Prostate gland (tissue), 2 donors: ENCODE measurements around the gene SUN1. TPM values are rescaled to one million over a fixed set of nuclear protein-coding genes. Genes with fewer than 3 reads are reported as not detected.
A peak's percentile ranks its signal among the peaks of the same experiment; 100 is the strongest.

ENCODE experiments used
- DNase-seq: peaks from one replicate; pipeline ENCODE4 v3.0.0-alpha.2; 2019; ENCODE audit warnings: low spot score
- H3K27ac ChIP-seq, 2 donors: fragments of 200-600 bp; sonication (generic); 2 replicates each; pipeline ENCODE4 v1.5.1; 2017 to 2019
- H3K27me3 ChIP-seq: fragments of 200-600 bp; sonication (generic); replicated peaks from 2 replicates; pipeline ENCODE4 v1.5.1; 2019; ENCODE audit not compliant: insufficient read depth
- H3K36me3 ChIP-seq, 2 donors: fragments of 200-600 bp; sonication (generic); 1 replicate in 1 of 2; 2 replicates in 1 of 2; pipeline versions ENCODE4 v1.5.1 to v1.8.1; 2017 to 2019
- H3K4me1 ChIP-seq: fragments of 200-600 bp; sonication (generic); replicated peaks from 2 replicates; pipeline ENCODE4 v1.5.1; 2019
- H3K4me3 ChIP-seq, 2 donors: fragments of 200-600 bp; sonication (generic); 2 replicates each; pipeline ENCODE4 v1.5.1; 2017 to 2019
- H3K9me3 ChIP-seq: fragments of 200-600 bp; sonication (generic); 2 replicates; pipeline ENCODE4 v1.5.1; 2017
- POLR2A ChIP-seq: fragments of 450-650 bp; IDR thresholded peaks from one replicate; pipeline ENCODE4 v1.6.1; 2016; ENCODE audit warnings: antibody characterized with exemption, mild to moderate bottlenecking
- POLR2AphosphoS5 ChIP-seq: sonication (generic); formaldehyde crosslinking; IDR thresholded peaks from one replicate; pipeline ENCODE4 v1.6.1; 2017; ENCODE audit warnings: antibody characterized with exemption
- WGBS: methylation state at CpG from one replicate; pipeline ENCODE4 v1.1.5; 2018; 5-methylcytosine and 5-hydroxymethylcytosine counted together
- intact Hi-C: fragments of 100-400 bp; cut with DNase I; formaldehyde crosslinking; loops from one replicate; pipeline ENCODE4 v1.14.2; 2022
- total RNA-seq, 2 donors: library from RNA; depleted of rRNA; stranded (reverse); fragments of >200 nt; gene quantifications; one replicate each; pipeline ENCODE4 v1.1.0, GENCODE V29; 2016
- TF ChIP-seq, protein P1 (sequence below), 4 experiments: fragments of 200-600 bp in 2 of 4; fragments of 450-650 bp in 2 of 4; sonication (generic) in 2 of 4; IDR thresholded peaks; 1 replicate in 3 of 4; 2 replicates in 1 of 4; pipeline ENCODE4 v1.5.1; 2016 to 2019; ENCODE audit warnings: antibody characterized with exemption in 4 of 4, mild to moderate bottlenecking in 2 of 4, moderate library complexity in 2 of 4

The SUN1 gene
- total RNA-seq, 2 donors from 2014 or later: 106 to 177 TPM

DNA sequence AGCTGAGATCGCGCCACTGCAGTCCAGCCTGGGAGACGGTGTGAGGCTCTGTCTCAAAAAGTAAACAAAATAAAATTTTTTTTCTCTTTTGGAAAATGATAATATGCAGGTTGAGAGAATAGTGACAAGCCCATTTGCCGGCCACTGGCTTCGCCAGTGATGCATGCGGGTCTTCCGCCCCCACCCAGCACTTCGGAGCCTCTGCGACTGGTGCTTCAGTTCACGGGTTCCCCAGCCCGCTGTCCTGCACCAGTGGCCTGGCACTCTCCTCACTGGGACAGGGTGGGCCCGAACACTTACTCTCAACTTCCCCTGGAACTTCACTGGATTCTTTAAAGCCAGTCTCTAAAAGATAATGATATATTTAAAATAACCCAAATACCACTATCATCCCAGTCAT is 2.7 kb downstream of the SUN1 start:
- H3K9me3 ChIP-seq: no peaks in the 10 kb centered on the region
- intact Hi-C loops: loop anchor here (5.0 kb wide), 1 partner anchor 37 kb away; no protein-coding TSS in a partner anchor
- no peak for DNase-seq
- no peaks in the 10 kb centered on the region for H3K27me3 ChIP-seq
- H3K4me1 ChIP-seq: peaks cover 13% of the 10 kb centered on the region
- no peak overlapping the region for H3K4me3 ChIP-seq
- no peak overlapping the region for H3K27ac ChIP-seq
- 92% methylated on average over 12 of the region's 12 CpGs for WGBS
- H3K36me3 ChIP-seq: no peaks in the 10 kb centered on the region
- TF ChIP-seq POLR2A (no peak), POLR2AphosphoS5 (no peak)
- TF ChIP-seq, protein P1, sequence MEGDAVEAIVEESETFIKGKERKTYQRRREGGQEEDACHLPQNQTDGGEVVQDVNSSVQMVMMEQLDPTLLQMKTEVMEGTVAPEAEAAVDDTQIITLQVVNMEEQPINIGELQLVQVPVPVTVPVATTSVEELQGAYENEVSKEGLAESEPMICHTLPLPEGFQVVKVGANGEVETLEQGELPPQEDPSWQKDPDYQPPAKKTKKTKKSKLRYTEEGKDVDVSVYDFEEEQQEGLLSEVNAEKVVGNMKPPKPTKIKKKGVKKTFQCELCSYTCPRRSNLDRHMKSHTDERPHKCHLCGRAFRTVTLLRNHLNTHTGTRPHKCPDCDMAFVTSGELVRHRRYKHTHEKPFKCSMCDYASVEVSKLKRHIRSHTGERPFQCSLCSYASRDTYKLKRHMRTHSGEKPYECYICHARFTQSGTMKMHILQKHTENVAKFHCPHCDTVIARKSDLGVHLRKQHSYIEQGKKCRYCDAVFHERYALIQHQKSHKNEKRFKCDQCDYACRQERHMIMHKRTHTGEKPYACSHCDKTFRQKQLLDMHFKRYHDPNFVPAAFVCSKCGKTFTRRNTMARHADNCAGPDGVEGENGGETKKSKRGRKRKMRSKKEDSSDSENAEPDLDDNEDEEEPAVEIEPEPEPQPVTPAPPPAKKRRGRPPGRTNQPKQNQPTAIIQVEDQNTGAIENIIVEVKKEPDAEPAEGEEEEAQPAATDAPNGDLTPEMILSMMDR (IDR thresholded peaks at IDR 0.05): no peak

DNA sequence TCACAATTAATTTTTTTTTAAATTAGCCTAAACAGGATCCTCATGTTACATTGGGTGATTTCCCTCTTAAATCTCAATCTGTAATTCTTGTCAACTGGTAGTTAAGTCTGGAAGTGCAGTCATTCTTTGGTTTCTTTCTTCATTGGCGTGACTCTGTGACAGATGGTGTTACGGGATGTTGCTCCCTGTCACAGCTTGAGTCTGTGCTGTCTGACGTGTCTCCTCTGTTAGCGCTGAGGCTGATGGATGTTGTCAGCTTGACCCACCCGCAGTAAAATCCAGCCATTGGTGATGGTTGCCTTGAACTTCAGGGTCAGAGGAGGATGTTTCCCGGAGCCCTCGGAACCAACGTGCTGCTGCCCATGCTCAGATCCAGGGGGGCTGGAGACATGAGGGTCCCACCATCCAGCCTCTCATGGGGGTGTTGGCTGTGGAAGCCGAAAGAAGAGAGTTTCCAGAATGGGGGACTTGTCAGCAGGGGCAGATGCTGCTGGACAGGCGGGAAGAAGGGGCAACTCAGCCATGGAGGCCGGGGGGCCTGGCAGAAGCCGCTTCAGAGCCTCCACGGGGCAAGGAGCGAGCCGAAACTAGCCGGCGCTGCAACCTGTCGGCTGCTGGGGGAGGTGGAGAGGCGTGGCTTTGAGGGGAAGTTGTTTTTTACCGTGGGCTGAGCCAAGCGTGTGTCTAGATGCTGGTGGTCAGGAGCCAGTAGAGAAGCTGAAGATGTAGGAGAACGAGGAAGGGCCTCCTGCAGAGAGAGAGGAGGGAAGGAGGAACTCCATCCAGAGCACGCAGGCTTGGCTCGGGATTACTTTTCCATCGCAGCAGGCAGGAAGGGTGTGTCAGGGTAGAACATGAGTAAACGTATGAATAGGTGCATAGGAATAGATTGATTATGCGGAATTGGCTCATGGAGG is 3.5 kb downstream of the SUN1 start:
- WGBS: 83% methylated on average over 27 of the region's 27 CpGs
- Histone ChIP-seq H3K4me3 (no peak overlapping the region), H3K4me1 (peaks cover 9% of the 10 kb centered on the region), H3K27me3 (no peaks in the 10 kb centered on the region), H3K27ac (peak overlapping the region in 1 of 2 donors; percentile 22), H3K9me3 (no peaks in the 10 kb centered on the region), H3K36me3 (no peaks in the 10 kb centered on the region)
- no peak for TF ChIP-seq POLR2A
- TF ChIP-seq, protein P1 (IDR thresholded peaks at IDR 0.05): no peak
- TF ChIP-seq POLR2AphosphoS5: no peak
- no peak for DNase-seq
- intact Hi-C loops: loop anchor here (5.0 kb wide), 1 partner anchor 37 kb away; no protein-coding TSS in a partner anchor

DNA sequence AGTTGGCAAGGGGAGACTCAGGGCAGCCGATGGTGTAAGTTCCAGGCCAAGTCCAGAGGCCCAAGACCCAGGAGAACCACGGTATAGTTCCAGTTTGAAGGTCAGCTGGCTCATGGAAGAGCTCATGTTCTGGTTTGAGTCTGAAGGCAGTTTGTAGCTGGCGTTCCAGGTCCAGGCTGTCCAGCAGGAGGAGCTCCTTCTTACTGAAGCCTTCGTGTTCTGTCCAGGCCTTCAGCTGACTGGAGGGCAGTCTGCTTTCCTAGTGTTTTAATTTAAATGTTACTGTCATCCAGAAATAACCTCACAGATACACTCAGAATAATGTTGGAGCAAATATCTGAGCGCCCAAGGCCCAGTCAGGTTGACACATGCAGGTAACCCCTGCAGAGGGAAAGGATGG is 4.2 kb downstream of the SUN1 start:
- WGBS: 70% methylated on average over 5 of the region's 5 CpGs
- no peaks in the 10 kb centered on the region for H3K9me3 ChIP-seq
- H3K4me1 ChIP-seq: peaks cover 6% of the 10 kb centered on the region
- TF ChIP-seq POLR2AphosphoS5: no peak
- TF ChIP-seq, protein P1 (IDR thresholded peaks at IDR 0.05): peak in 3 of 4 experiments; percentile 28 to 46 (median 33)
- intact Hi-C loops: loop anchor here (5.0 kb wide), 1 partner anchor 36 kb away; no protein-coding TSS in a partner anchor
- peak overlapping the region in 1 of 2 donors; percentile 22 for H3K27ac ChIP-seq
- DNase-seq: no peak
- no peaks in the 10 kb centered on the region for H3K36me3 ChIP-seq
- no peak overlapping the region for H3K4me3 ChIP-seq
- H3K27me3 ChIP-seq: no peaks in the 10 kb centered on the region

DNA sequence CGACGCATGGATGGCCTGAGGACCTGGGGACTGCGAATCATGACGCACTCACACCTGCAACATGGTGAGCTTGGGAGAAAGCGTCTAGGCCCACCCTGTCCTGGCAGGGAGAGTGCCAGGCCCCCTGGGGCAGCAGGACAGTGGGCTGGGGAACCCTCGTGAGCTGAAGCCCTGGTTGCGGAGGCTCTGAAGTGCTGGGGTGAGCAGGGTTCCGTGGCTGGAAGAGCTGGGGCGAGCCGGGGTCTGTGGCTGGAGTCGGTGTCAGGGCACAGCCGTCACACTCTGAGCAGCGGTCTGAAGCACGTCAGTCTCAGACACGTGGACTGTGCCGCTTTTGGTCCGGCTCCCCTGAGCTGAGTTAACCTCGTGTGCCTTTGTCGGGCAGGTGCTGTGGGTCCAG is 4.7 kb downstream of the SUN1 start:
- Histone ChIP-seq H3K4me3 (no peak overlapping the region), H3K36me3 (no peaks in the 10 kb centered on the region), H3K4me1 (peaks cover 5% of the 10 kb centered on the region), H3K9me3 (no peaks in the 10 kb centered on the region), H3K27me3 (no peaks in the 10 kb centered on the region), H3K27ac (no peak overlapping the region)
- TF ChIP-seq POLR2A: no peak
- TF ChIP-seq, protein P1 (IDR thresholded peaks at IDR 0.05): no peak
- no peak for TF ChIP-seq POLR2AphosphoS5
- WGBS: 89% methylated on average over 19 of the region's 19 CpGs
- DNase-seq: no peak
- intact Hi-C loops: loop anchor here (5.0 kb wide), 1 partner anchor 35 kb away; no protein-coding TSS in a partner anchor
